Activated naive CD4-positive, alpha-beta T cell treated with Interleukin-2 at 50 U/mL for 16 hours (primary cell): ENCODE measurements around the gene SLC16A12.
"Not testable (repeated sequence)": the region's sequence is repeated elsewhere in the genome, so short reads cannot be mapped to it uniquely, and the experiment has no call there.

ENCODE experiments used
- DNase-seq: peaks from one replicate; pipeline ENCODE4 v3.0.0-alpha.2; 2020

SLC16A12 gene

DNA sequence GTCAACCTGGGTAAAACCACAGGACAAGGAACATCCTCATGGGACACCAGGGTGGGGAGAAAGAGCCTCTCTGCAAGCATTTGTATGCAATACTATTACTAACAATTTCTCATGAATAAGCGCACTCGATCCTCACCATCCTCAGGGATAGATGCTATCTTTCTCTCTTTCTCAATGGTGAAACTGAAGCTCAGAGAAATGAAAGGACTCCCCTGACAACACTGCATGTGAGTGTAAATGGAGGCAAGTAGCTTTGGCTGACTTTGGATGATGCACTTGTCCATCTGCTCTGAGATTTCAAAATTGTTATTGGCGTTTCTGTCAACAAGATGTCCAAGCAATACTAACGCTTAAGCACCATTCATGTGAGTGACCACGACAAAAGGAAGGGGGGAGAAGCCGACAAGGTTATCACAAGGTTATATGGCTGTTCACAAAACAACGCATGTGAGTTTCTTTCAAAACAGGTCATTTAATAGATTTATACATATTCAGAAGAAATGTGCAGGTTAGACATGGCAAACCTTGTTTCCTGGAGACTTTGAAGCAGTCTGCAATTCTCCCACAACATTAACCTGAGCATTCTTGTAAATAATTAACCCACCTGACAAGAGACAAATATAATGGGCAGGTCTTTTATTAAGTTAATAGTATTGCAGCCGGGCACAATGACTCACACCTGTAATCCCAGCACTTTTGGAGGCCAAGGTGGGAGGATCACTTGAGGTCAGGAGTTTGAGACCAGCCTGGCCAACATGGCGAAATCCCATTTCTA, 67.0 kb downstream of the SLC16A12 start:
- no peak for DNase-seq

GRCh38 chr10:89466599-89467035, 68.8 kb downstream of the SLC16A12 start:
- no peak for DNase-seq

DNA sequence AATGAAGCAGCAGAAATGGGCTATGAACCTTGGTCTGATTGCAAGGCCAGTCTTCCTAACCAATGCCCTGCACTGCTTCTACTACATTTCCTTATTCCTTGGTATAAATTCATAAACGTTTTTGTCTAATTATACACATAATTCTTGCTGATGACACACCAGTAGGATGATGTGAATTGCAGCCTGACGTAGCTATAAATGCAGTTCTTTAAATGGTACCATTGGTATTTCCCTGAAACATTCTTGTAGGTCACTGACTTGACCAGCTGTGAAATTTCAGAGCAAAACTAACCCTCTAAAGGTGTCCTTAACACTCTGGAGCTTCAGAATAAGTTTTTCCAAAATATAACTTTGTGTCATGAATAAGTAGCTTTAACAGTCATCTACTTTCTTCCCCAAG, 70.2 kb downstream of the SLC16A12 start:
- DNase-seq = no peak

DNA sequence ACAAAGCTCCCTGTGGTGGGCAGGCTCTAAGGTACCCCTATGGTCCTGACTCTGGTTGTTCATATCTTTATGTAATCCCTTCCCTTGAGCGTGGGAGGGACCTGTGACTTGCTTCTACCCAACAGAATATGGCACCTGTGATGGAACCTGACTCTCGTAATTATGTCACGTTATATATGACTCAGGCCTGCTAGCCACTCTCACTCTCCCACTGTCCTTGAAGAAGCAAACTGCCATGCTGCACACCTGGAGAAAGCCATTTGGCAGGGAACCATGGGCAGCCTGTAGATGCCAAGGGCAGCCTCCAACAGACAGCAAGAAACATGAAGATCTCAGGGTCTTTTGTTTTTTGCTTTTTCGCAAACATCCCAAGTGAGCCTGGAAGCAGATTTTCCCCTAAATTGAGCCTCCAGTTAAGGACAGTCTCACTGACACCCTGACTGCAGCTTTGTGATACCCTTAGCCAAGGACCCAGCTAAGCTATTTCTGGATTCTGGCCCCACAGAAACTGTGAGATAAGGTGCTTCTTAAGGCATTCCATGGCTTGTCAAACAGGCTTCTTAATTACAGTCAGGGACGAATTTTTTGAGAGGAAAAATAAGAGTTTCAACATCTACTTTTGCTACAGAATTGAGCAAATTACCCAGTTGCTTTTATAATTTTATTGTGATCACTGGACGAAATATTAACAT, 71.4 kb downstream of the SLC16A12 start:
- DNase-seq = no peak

DNA sequence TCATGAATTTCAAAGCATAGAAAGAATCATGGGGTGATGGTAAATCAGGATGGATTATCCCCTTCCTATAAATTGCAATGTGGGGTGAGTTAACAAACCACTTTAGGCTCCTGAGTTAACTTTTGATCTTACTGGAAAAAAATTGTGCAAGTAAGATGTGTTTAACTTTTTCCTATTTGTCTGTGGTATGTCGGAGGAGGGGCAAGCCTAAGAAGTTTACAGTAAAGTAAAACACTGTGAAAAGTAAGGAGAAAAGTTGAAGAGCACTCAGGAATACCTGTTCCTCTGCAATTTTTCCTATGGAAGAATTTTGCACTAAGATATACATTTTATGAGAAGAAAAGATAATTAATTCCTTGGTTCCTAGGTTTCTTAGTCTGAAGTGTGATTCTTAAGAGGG, 76.6 kb downstream of the SLC16A12 start:
- DNase-seq = no peak

DNA sequence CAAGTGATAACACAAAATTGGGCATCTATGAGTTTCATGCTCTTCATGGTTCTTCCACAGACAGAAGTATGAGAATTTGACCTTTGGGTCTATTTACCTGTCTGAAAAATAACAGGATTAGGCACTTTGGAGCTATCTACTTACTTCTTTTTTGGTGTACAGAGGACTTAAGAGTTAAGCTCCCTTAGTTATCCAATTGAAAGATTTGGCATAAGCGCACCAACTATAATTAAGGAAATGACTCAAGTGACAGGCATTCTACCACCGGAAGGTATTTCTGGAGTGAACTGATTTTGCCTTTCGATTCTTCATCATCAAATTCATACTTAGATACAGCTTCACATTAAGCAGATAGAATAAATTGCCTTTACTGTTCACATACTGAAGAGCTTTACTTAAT, 77.1 kb downstream of the SLC16A12 start:
- DNase-seq = no peak

GRCh38 chr10:89454561-89455347, 80.6 kb downstream of the SLC16A12 start:
- DNase-seq = no peak

DNA sequence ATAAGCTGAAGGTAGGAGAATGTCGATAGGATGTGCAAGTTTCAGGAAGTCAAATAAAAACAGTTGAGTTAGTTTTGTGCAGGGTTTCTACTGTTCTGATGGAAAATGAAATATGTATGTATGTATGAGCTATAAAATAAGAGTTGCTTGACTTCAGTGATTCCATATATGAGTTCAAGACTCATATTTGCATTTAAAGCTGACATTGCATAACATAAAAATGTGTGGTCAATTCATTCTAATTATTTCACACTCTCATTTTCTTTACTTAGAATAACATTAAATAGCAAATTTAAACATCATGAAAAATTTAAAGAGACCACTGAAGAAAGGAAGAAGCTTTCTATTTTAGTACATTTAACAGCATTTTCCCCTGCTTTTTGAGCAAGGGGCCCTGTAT, 83.2 kb downstream of the SLC16A12 start:
- DNase-seq = no peak

- no peak for DNase-seq
Measured at GRCh38 chr10:89450901-89451300, 84.5 kb downstream of the SLC16A12 start.

DNA sequence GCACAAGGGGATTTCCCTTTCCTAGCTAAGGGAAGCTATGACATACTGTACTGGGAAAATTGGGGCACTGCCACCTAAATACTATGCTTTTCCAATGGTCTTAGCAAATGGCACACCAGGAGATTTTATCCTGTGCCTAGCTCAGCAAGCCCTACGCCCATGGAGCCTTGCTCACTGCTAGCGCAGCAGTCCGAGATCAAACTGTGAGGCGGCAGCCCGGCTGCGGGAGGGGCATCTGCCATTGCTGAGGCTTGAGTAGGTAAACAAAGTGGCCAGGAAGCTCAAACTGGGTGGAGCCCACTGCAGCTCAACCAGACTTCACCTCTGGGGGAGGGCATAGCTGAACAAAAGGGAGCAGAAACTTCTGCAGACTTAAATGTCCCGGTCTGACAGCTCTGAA, 90.6 kb downstream of the SLC16A12 start:
- DNase-seq = not testable (repeated sequence)

- DNase-seq = no peak
Measured at GRCh38 chr10:89442289-89442688, 93.1 kb downstream of the SLC16A12 start.

GRCh38 chr10:89440226-89441009, 95.0 kb downstream of the SLC16A12 start:
- no peak for DNase-seq

- DNase-seq = no peak
Measured at GRCh38 chr10:89438525-89438924, 96.9 kb downstream of the SLC16A12 start.

- no peak for DNase-seq
Measured at GRCh38 chr10:89431977-89432376, 103.4 kb downstream of the SLC16A12 start.

DNA sequence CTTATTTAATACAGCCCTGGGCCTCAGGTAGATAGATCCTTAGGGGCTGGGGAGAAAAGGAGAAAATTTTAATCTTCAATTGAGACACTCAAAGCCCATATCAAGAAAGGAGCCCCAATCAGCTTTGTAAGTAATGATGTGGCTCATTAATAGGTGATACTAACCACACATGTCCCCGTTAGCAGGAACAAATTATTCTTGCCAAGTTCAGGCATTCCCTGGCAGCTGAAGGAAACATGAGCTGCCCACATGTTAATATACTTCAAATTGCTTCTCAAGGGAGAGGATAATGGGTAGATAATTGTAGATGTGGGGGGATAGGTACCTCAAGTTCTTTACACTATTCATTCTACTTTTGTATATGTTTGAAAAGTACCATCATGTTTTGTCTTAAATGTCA, 106.5 kb downstream of the SLC16A12 start:
- no peak for DNase-seq

DNA sequence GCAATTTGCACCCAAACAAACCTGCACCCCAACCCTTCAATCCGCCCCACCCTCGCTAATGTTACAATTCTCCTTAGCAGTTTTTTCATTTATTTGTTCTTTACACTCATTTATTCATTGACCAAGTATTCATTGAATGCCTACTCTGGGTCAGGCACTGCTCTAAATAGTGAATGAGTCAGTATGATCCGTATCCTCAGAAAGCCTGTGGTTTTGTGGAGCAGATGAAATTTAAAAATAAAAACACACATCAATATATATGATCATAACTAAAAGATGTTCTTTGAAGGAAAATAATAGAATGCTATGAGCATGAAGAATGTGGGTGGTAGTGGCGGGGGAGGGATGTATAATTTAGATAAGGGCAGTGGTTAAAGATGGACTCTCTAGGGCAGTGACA, 107.8 kb downstream of the SLC16A12 start:
- DNase-seq = no peak

DNA sequence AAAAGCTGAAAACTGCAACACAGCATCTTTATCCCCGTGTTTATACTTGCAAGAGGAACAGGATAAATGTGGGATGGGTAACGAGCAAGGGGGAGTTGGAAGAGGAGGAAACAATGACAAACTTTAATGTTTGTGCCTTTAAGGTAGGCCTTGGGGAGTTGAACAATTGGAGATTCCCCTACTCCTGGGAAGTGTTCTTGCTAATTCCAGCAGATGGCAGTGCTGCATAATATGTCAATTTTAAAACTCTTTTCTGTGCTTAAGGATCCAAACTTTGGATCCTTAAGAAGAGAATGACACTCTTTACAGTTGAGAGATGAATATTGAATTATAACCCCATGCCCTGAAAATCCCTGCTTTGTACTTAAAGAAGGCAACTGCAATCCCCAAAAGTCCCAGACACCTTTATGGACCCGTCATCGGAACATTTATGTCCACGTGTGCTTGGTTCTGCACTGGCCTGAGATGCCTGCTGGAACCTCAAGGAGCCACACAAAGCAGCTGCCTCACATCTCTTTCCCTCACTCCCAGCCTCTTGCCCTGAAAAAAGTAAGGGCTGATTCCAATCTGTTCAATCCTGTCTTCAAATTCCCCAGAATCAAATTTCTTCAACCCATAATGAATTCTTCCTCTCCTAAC, 109.0 kb downstream of the SLC16A12 start:
- DNase-seq = no peak

DNA sequence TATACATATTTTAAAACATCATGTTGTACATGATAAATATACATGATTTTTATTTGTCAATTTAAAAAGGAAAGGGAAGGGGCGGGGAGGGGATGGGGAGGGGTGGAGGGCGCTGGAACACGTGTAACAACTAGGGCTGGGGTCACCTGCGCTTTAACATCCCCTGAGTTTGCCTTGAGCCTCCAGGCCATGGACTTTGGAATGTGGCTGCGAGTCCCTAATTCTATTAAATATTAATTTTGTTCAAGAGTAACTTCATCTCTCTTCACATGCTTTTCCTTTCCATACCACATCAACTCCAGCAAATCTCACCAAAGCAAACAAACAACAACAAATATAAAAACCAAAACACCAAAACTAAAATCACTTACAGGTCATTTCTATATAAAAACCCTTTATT, 110.4 kb downstream of the SLC16A12 start:
- no peak for DNase-seq

- DNase-seq = no peak
Measured at GRCh38 chr10:89421018-89421476, 114.3 kb downstream of the SLC16A12 start.

DNA sequence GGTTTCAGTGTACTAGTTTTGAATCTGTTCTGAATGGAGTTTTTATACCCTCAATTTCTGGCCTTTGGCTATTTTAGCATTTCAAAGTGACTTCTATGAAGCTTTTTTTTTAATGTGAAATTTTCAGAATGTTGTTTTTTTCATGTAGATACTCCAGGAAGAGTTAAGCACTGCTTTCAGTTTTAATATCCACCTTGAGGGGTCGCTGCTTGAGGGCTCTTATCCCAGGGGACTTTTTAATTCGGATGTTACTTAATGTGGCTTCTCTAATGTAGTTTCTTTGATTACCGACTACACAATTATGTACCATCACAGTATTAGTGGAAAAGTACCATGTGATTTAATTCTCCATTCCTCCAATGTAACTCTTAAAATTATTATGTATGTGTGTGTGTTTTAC, 115.8 kb downstream of the SLC16A12 start:
- no peak for DNase-seq

DNA sequence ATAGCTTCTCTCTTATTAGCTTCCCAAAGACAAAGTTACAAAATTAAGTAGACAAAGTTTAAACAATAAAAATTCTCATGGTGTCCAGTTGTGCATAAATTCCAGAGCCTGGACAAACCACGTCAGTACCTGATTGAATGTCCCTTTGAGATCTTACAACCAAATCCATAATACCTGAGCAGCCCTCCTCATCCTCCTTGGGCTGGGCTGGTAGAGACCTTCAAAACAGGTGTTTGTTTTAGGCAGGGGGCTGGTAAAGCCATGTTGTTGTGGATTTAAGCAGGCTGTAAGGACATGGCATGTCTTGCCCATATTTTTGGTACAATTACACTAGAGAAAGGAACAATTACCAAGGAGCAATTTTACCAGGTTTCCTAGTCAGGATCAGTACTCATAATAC, 118.9 kb downstream of the SLC16A12 start:
- DNase-seq = no peak
